Stimulated activated CD4-positive, alpha-beta T cell treated with anti-CD3 and anti-CD28 coated beads, TNF-alpha, amount 100 ng/mL, for 24 hours (primary cell): ENCODE measurements around the gene IVNS1ABP.
"Not testable (repeated sequence)": the region's sequence is repeated elsewhere in the genome, so short reads cannot be mapped to it uniquely, and the experiment has no call there.

ENCODE experiments used
- DNase-seq, 3 experiments: peaks; one replicate each; pipeline ENCODE4 v3.0.0-alpha.2; 2020; ENCODE audit warnings: low read depth in 3 of 3

Gene IVNS1ABP

GRCh38 chr1:185257116-185257949 lies 59.7 kb downstream of the IVNS1ABP start:
- not testable (repeated sequence) for DNase-seq

- DNase-seq, result not testable (repeated sequence)
These were observed 61.4 kb downstream of the IVNS1ABP start for GRCh38 chr1:185255595-185255994.

- not testable (repeated sequence) for DNase-seq
These were observed 64.6 kb downstream of the IVNS1ABP start for GRCh38 chr1:185252404-185252803.

- not testable (repeated sequence) for DNase-seq
These were observed 65.1 kb downstream of the IVNS1ABP start for GRCh38 chr1:185251928-185252327.

- no peak for DNase-seq
These were observed 67.0 kb downstream of the IVNS1ABP start for GRCh38 chr1:185250063-185250462.

- DNase-seq, result no peak
These were observed 67.5 kb downstream of the IVNS1ABP start for GRCh38 chr1:185249563-185249962.
